Ovary (tissue), 9 donors: ENCODE results near the gene CERKL. TPM values are rescaled to one million over a fixed set of nuclear protein-coding genes. Genes with fewer than 3 reads are reported as not detected.

Source experiments
- DNase-seq, 5 donors: peaks; one replicate each; pipeline ENCODE4 v3.0.0-alpha.2; 2019 to 2020
- H3K27ac ChIP-seq, 2 donors: fragments of 200-600 bp; one replicate each; pipeline versions ENCODE4 v1.5.1 to v1.8.0; 2019 to 2022
- H3K27me3 ChIP-seq: fragments of 200-600 bp; one replicate; pipeline ENCODE4 v1.8.0; 2022
- H3K36me3 ChIP-seq: fragments of 200-600 bp; sonication (generic); one replicate; pipeline ENCODE4 v1.5.1; 2019
- H3K4me1 ChIP-seq: one replicate; pipeline ENCODE4 v1.8.1; 2013; ENCODE audit warnings: mild to moderate bottlenecking, moderate library complexity; ENCODE audit not compliant: insufficient read depth
- H3K4me3 ChIP-seq: fragments of 200-600 bp; sonication (generic); one replicate; pipeline ENCODE4 v1.5.1; 2017
- H3K9me3 ChIP-seq, 2 donors: fragments of 200-600 bp in 1 of 2; sonication (generic) in 1 of 2; one replicate each; pipeline versions ENCODE4 v1.5.1 to v1.8.1; 2013 to 2019; ENCODE audit warnings: mild to moderate bottlenecking in 1 of 2, moderate library complexity in 1 of 2
- EP300 ChIP-seq: sonication (generic); formaldehyde crosslinking; IDR thresholded peaks from one replicate; pipeline ENCODE4 v1.6.1; 2017; ENCODE audit warnings: antibody characterized with exemption
- POLR2A ChIP-seq: fragments of 450-650 bp; IDR thresholded peaks from one replicate; pipeline ENCODE4 v1.6.1; 2017; ENCODE audit warnings: antibody characterized with exemption, mild to moderate bottlenecking, moderate library complexity
- WGBS, 3 donors: extraction: QIAGEN DNeasy Blood & Tissue Kit in 1 of 3; methylation state at CpG; one replicate each; pipeline versions ENCODE4 v1.1.5 to v1.1.7; 2013 to 2017; 5-methylcytosine and 5-hydroxymethylcytosine counted together
- intact Hi-C, 4 donors: fragments of 100-400 bp; cut with DNase I; formaldehyde crosslinking; loops; one replicate each; pipeline versions ENCODE4 v1.11.0 to v1.15.1; 2022 to 2023
- polyA plus RNA-seq, 2 donors: library from polyadenylated mRNA; stranded (reverse); fragments of 200-250 nt in 1 of 2; fragments of 350-450 nt in 1 of 2; fragmentation: Illumina TruSeq in 1 of 2; extraction: RNeasy Lipid Tissue Mini Kit (QIAGEN cat#74804) in 1 of 2; gene quantifications; one replicate each; pipeline ENCODE4 v1.2.3, GENCODE V29; 2013 to 2014
- total RNA-seq, 7 donors: library from RNA; depleted of rRNA in 2 of 7; stranded (reverse); fragments of >200 nt in 2 of 7; fragmentation: NEBNext Ultra II Directional in 3 of 7; extraction: Animal tissue kit (Norgen Biotek cat#: 25700) in 3 of 7; gene quantifications; one replicate each; pipeline versions ENCODE4 v1.1.0 to v1.2.4, GENCODE V29; 2016 to 2023
- TF ChIP-seq, protein P1 (sequence below), 3 donors: fragments of 450-650 bp in 2 of 3; fragments of 200-600 bp in 1 of 3; IDR thresholded peaks; one replicate each; pipeline versions ENCODE4 v1.5.1 to v1.8.0; 2016 to 2022; ENCODE audit warnings: antibody characterized with exemption in 3 of 3, mild to moderate bottlenecking in 1 of 3
- donor health status: DM: no; HTN: no; CAD: no; lungs with moderate emphysema.
- donor health status: DM: no; HTN: no; CAD: no.
- donor health status: Bipolar disorder and iron deficiency.
- donor health status: DM: yes; HTN: yes; CAD: no.
- donor health status: DM: no; HTN: no; CAD: no.
- donor health status: DM: yes; HTN: yes; CAD: no.

The CERKL gene
- total and polyA plus RNA-seq, 9 donors = 0.11 to 6.5 (median 0.22) TPM; not detected in 2

DNA sequence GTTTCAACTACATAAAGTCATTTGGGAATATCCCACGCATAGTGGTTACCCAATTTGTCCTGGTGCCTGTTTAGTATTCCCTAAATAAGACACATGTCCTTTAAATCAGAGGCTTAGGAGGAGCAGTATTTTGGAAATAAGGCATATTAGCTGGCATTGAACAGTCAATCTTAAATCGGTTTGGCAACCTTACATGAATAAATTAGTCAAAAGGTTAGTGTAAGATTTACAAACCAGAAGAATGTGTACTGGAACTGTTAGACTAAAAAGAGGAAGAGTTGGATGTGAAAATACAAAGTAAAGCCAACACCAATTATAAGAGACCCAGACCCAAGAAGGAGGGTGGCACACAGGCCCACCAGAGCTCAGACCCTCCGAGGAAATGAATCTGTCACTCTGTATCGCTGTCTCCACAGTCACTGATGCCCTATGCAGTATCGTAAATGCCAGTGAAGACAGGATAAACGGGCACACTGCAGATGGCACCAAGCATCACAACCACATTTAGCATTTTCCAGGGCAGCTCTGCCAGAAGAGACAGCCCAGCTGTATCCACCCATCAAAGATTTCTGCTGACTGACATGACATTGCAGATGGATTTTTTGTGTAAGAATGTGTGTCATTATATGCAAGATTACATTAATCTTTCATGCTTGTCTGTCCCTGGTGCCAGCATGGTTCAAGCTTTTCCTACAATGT, 90.4 kb downstream of the CERKL start:
- H3K27ac ChIP-seq = no peak overlapping the region
- intact Hi-C loops = no loop called here
- no peak overlapping the region for H3K4me3 ChIP-seq
- H3K27me3 ChIP-seq = no peaks in the 10 kb centered on the region
- TF ChIP-seq, protein P1, sequence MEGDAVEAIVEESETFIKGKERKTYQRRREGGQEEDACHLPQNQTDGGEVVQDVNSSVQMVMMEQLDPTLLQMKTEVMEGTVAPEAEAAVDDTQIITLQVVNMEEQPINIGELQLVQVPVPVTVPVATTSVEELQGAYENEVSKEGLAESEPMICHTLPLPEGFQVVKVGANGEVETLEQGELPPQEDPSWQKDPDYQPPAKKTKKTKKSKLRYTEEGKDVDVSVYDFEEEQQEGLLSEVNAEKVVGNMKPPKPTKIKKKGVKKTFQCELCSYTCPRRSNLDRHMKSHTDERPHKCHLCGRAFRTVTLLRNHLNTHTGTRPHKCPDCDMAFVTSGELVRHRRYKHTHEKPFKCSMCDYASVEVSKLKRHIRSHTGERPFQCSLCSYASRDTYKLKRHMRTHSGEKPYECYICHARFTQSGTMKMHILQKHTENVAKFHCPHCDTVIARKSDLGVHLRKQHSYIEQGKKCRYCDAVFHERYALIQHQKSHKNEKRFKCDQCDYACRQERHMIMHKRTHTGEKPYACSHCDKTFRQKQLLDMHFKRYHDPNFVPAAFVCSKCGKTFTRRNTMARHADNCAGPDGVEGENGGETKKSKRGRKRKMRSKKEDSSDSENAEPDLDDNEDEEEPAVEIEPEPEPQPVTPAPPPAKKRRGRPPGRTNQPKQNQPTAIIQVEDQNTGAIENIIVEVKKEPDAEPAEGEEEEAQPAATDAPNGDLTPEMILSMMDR (IDR thresholded peaks at IDR 0.05) = no peak
- TF ChIP-seq POLR2A = no peak
- no peak for TF ChIP-seq EP300
- H3K4me1 ChIP-seq = no peaks in the 10 kb centered on the region
- no peak for DNase-seq
- WGBS, 3 donors = 73 to 83% (median 78%) methylated on average over 6 of the region's 6 CpGs
- H3K36me3 ChIP-seq = no peaks in the 10 kb centered on the region
- H3K9me3 ChIP-seq = no peaks in the 10 kb centered on the region

DNA sequence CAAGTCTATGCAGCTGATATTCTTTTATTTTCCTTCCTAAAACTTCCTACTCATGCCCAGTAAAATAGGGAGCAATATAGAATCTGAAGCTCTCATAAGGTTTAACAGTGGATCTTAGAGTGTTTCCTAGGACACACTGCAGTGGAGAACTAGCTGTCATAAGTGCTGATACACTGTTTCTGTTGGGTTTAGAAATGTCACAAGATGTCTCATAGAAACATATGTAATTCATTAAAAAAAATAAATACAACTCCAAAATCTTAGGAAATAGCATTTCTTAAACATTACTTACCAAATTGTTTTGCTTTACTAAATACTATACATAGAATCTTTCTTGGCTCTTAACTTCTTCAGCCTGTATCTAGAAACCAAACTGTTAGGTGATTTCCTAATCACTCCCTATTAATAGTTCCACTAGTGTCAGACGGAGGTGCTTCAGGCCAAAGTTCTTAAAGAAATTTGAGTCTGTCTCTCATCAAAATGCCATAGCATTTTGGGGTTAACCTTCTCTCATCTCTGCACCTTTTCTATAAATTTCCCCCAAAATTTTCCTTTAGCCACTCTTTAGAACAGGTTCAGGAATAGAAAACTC, 93.7 kb downstream of the CERKL start:
- 55 to 69% (median 67%) methylated on average over 1 of the region's 1 CpG for WGBS, 3 donors
- H3K4me3 ChIP-seq = no peak overlapping the region
- no peaks in the 10 kb centered on the region for H3K36me3 ChIP-seq
- TF ChIP-seq POLR2A (no peak), EP300 (no peak)
- TF ChIP-seq, protein P1 (IDR thresholded peaks at IDR 0.05) = no peak
- intact Hi-C loops = no loop called here
- H3K9me3 ChIP-seq = no peaks in the 10 kb centered on the region
- no peak overlapping the region for H3K27ac ChIP-seq
- no peaks in the 10 kb centered on the region for H3K27me3 ChIP-seq
- no peak for DNase-seq
- H3K4me1 ChIP-seq = no peaks in the 10 kb centered on the region

DNA sequence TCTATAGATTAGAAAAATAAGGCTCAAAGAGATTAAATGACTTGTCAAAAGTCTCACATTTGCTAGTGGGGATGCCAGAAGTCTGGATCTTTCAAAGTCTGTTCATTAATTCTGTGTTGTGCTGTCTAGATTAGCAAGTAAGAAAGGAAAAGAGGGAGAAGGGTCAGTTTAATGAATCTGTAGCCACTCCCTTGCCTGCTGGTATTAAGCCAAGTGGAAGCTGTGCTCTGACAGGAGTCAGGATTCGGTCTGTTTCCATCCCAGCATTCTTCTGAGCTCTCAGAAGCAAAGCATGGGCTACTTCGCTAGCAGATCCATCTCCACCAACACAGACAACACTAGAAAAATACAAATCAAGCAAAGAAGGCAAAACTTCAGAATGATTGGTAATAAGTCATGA, 98.5 kb downstream of the CERKL start:
- Histone ChIP-seq H3K36me3 (no peaks in the 10 kb centered on the region), H3K4me3 (no peak overlapping the region), H3K27me3 (no peaks in the 10 kb centered on the region), H3K4me1 (no peaks in the 10 kb centered on the region), H3K9me3 (no peaks in the 10 kb centered on the region), H3K27ac (no peak overlapping the region)
- no peak for DNase-seq
- intact Hi-C loops = no loop called here
- WGBS, 3 donors = 65 to 90% (median 75%) methylated on average over 2 of the region's 2 CpGs
- TF ChIP-seq POLR2A (no peak), EP300 (no peak)
- TF ChIP-seq, protein P1 (IDR thresholded peaks at IDR 0.05) = no peak

DNA sequence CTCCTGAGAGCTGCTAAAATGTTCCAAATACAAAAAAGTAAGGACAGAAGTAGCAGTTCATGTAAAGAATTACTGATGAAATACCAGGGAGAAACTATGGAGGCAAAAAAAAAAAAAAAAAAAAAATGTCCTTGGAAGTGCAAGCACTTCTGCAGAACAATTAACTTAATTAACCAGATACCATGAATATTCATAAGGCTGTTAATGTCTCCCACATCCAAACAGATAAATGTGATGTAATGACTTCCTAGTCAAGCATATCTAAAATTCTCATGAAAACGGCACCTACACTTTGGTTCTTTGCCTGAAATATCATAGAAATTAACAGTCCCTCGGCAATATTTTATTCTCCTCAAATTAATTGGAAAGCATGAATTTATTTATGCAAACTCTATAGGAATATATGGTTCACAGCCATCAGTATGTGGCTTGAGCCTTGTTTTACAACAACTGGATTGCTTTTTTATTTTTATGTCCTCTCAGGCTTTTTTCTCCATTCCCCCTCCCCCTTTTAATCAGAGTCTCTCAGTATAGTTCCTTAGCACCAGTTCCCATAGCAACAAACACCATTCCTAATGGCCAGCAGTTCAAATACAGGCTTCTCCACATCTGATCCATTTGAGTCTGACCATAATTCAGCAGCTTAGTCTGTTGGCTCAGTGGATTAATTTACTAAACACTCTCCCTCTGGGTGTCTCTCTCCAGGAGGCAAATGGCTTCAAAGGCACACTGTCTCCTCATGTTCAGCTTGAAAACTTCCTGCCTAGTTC, 102.7 kb downstream of the CERKL start:
- H3K36me3 ChIP-seq = no peaks in the 10 kb centered on the region
- no peak overlapping the region for H3K27ac ChIP-seq
- no peaks in the 10 kb centered on the region for H3K4me1 ChIP-seq
- no peak for DNase-seq
- H3K9me3 ChIP-seq = no peaks in the 10 kb centered on the region
- no peak overlapping the region for H3K4me3 ChIP-seq
- intact Hi-C loops = no loop called here
- WGBS, 3 donors = 57 to 68% (median 68%) methylated on average over 2 of the region's 2 CpGs
- H3K27me3 ChIP-seq = no peaks in the 10 kb centered on the region
- no peak for TF ChIP-seq POLR2A
- TF ChIP-seq, protein P1 (IDR thresholded peaks at IDR 0.05) = no peak
- no peak for TF ChIP-seq EP300
